SH-SY5Y (cell line): Measurements from ENCODE around the gene SLC23A3.

Experiments
- GATA2 ChIP-seq: IDR thresholded peaks from 2 replicates; pipeline ENCODE4 v1.6.1; 2011; ENCODE audit warnings: mild to moderate bottlenecking, low read depth, low read length
- GATA3 ChIP-seq: IDR thresholded peaks from 2 replicates; pipeline ENCODE4 v1.6.1; 2011; ENCODE audit warnings: low read depth, mild to moderate bottlenecking, low read length, moderate library complexity

DNA sequence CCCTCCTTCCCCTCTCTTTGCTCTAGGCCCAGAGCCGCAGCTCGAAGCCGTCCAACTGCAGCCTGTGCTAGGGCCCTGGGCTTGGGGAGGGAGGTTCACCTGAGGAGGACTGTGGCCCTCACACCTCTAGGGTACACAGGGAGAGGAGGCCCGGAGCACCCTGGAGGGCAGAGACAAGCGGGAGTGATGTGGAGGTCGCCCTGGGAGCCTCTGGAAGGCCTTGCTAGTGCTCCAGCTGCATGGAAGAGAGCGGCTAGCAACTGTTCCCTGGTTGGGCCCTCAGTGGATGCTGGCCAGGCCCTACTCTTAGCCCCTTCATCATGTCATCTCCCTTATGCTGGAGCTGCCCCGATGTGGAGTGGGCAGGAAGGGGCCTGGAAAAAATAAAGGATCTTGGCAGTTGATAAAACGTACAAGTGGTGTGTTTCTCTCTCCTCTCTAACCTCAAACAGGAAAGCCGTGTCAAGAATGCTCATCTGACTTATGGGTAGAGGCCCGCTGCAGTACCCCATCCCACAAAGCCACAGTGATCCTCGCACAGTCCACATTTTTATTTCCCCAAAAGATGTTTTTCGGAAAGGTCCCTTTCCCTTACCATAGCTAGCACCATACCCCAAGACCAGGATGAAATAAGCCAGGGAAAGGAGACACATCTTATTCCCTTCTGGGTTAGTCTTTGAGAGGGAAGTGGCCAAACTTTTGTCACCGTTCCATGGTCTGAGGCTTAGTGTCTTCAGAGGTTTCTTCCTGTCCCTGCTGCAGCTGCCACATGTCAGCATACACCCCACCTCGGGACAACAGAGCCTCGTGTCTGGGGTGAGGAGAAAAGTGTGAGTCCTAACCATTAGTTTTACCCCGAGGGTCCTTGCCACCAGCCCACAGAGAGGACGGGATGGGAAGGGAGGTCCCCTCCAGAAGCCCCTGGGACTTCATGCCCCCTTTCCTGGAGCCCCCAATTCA lies 39.7 kb upstream of the SLC23A3 start:
- TF ChIP-seq GATA2 = no peak
- TF ChIP-seq GATA3 = no peak
